NCI-H2107 treated with DMSO at 0.1 percent for 48 hours (cell line): ENCODE data around the gene IL1RL1.

ENCODE experiments used
- DNase-seq: peaks from one replicate; lab custom pipeline; 2025; ENCODE audit not compliant: unreplicated experiment; lab: John Stamatoyannopoulos, UW

Gene IL1RL1

DNA sequence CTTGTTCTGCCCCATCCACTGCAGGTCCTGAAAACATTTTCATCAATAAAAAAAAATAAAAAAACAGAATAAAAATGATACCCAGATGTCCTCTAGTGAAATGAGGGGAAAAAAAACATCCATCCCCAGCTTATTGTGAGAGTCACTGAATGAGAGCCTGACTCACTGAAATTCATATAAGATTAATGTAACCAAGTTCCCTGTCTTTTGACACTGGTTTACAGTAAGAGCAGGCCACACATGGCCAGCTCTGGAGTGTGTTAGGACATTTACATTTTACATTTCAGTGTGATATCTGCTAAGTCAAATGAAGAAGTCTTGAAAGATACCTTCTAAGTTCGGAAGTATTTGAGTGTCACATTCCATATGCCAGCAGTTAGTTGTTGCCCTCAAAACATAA is 23.1 kb downstream of the IL1RL1 start:
- no peak for DNase-seq

DNA sequence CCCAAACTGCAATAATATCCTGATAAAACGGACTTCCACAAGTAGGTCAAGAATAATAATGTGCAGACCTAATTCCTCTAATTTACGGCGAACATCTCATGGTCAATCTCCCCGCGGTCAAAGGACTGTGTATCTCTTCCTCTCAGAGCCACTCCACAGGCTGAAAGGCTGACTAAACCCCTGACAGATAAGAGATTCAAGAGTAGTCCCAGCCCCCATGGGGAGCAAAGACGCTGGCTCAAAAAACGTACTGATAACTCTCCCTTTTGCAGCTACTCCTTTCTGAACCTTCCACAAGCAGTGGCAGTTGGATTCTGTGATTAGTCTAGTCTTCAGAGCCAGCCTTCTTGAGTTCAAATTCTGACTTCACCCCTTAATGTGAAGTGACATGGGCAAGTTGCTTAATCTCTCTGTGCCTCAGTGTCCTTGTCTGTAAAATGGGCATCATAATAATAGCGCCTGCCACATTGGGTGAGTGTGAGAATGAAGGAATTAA is 24.6 kb downstream of the IL1RL1 start:
- no peak for DNase-seq

DNA sequence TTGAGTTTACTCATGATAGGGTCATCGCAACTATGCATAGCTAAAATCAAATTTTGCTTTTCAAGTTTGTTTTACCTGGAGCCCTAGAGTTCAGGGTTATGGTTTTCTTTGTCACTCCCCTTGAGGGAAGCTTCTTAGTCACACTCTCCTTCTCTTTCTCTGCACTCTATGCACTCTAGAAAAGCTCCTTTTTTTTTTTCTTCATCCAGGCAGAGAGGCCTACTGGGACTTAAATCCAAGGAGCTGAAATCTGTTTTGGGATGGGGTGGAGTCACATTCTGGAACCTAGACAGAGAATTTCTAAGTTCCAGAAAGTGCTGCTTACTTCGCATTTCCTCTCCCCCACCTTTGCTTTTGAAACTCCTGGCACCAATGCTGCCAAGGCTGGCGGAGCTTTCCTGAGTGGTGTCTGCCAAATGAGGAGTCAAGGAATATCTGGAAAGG is 25.2 kb downstream of the IL1RL1 start:
- DNase-seq, result no peak

DNA sequence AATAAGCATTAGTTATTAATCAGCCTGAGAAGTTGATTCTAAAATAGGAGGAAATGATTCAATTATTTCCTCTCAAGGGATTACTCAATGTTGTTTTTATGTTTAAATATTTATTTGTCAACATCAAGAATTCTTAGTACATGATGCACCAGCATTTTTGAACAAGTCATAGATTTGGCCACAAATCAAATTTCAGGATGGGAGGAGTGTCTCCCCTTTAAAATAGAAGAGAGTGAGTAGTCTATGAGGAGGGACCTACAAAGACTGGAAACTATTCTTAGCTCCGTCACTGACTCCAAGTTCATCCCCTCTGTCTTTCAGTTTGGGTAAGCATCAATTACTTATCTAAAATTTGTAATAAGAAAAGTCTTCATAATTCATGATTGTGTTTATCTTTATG is 25.6 kb downstream of the IL1RL1 start:
- DNase-seq, result no peak

DNA sequence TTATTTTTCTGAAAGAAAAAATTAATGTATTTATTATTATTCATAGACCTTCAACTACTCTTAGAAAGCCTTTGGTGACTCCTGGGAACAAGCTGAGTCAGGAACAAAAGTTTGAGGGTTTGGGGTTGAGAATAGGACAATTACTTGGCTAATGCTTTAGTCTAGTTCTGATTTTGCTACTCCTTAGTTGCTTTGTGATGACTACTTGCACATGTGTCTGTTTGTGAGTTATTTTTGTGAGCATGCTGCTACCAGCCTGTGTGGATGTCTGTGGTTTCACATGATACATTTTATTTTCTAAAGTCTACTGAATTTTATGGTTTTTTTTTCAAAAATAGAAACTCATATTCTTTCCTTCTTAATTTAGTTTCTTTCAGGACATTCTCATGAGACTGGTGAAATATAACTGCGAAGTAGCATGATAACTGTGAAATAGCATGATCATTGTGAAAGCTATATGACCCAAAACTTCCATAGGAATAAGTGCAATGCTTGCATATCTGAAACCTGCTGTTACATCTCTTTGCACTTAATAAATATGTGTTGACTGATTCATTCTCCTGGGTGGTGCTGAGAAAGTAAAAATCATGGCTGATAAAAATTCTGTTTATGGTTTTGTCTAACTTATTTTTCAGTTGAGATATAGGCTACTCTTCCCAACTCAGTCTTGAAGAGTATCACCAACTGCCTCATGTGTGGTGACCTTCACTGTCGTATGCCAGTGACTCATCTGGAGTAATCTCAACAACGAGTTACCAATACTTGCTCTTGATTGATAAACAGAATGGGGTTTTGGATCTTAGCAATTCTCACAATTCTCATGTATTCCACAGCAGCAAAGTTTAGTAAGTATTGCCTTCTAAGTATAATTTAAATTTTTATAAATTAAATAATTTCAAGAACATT is 26.4 kb downstream of the IL1RL1 start:
- DNase-seq, result no peak

- DNase-seq, result no peak
Observed at GRCh38 chr2:102340778-102341177, 29.4 kb downstream of the IL1RL1 start.

- no peak for DNase-seq
Observed at GRCh38 chr2:102342888-102343287, 31.5 kb downstream of the IL1RL1 start.

GRCh38 chr2:102344397-102344796 is 33.0 kb downstream of the IL1RL1 start:
- no peak for DNase-seq

DNA sequence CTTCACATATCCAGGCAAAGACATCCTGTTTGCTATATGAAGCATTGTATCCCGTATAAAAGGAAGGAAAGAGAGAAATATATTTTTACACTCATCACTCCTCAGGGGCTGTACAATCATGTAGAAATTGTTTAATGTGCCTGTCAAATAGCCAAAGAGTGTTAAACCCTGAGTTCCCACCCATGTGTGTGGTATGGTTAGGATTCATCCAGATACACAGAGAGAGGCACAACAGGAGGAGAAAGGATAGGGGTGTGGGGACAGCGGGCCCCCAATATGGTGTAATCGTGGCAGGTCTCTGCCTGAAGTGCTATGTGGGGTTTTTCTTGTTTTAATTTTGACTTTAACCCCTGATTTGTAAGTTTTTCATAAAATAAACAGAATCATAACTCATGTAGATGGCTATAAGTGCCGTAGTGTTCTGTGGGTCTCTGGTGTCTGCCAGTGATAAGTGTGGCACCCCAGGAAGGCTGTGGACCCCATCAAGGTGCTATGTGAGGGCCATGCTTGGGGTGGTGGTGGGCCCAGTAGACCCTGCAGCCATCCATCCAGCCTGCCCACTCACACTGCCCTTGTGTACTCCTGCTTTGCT is 34.1 kb downstream of the IL1RL1 start:
- no peak for DNase-seq

DNA sequence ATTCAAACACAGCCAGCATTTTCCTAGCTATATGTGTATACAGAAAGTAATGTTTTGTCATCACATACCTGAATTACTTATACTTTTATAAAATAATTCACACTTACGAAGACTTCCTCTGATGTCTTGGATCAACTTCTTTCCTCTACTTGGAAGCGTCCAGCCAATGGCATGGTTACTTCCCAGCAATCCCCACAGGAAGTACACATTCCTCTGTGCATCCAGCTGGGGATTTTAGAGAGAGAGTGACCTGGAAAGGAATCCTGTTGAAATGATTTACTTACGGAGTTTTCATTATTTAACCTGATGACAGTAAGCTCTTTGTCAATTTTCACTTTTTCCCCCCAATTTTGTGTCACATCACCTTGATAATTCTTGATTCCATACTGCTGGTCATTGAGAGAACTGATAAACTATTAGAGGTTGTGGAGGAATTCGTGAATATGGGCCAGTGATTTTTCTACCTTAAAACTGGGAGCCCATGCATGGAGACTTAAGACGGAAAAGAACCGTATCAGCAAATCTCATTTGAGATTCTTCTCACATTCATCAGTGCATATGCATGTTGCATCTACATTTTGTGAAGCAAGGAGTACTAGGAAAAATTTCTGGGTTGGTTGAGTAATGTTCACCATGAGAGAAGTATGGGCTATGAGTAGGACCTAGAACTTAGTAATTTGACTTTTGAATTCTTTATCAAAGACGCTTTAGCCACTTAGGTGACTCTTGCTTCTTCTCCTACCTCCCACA is 35.2 kb downstream of the IL1RL1 start:
- DNase-seq, result no peak

- no peak for DNase-seq
Observed at GRCh38 chr2:102350137-102350793, 38.9 kb downstream of the IL1RL1 start.

- DNase-seq, result no peak
Observed at GRCh38 chr2:102355526-102356380, 44.4 kb downstream of the IL1RL1 start, which contains the start of gene IL18R1. TSS of gene IL18R1 (plus strand) at chr2:102355796. CDS start at chr2:102362661, 6,865 bp downstream.

- DNase-seq, result no peak
Observed at GRCh38 chr2:102356381-102356712, 45.0 kb downstream of the IL1RL1 start.

DNA sequence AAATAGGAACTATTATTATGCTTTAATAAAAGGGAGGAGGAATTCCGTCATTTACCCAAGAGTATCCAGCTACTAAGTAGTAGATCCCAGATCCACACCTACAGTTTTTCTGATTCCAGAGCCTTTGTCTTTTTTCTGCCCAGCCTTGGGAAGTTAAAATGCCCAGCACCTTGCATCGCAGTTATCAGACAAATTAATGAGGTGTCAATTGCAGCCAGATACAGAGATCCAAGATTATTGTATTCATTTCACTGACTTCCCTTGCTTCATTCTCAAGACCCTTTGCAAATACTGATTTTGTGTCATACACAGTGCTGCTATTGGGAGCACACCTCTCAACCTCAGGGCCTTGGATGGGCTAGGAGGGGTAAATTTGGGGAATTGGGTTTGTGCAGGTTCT is 45.4 kb downstream of the IL1RL1 start:
- DNase-seq, result no peak

DNA sequence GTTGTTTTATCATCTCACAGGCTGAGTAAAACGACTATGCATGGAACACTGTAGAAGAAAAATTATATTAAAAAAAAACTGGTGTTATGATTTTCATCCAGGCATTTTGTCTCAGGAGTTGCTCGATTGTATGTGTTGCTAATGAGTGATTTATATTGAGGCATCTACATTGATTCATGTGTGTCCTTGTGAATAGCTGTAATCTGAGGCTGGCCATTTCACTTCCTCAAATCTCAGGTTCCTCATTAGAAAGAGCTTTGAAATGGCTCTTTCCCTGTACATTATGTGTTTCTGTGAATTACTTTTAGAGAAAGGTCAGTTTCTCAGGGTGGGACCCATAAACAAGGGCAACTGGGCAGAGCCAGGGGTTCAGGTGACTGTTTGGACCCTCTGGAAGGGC is 46.6 kb downstream of the IL1RL1 start:
- DNase-seq, result no peak

- DNase-seq, result no peak
Observed at GRCh38 chr2:102358496-102358895, 47.1 kb downstream of the IL1RL1 start.

DNA sequence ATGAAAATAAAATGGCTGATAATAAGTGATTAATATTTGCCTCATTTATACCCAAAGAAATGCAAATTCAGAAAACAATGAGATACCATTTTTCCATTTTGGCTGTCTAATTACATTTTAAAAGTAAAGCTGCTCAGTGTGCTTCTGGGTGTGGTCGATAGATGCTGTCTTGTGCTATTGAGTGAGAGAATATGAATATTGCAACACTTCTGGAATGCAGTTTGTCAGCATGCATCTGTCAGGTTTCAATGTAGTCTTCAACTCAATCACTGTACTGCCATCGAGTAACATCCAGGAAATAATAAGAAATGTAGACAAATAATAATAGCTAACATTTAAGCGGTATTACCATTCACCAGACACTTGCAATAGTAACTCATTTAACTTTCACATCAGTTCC is 48.2 kb downstream of the IL1RL1 start:
- DNase-seq, result no peak

DNA sequence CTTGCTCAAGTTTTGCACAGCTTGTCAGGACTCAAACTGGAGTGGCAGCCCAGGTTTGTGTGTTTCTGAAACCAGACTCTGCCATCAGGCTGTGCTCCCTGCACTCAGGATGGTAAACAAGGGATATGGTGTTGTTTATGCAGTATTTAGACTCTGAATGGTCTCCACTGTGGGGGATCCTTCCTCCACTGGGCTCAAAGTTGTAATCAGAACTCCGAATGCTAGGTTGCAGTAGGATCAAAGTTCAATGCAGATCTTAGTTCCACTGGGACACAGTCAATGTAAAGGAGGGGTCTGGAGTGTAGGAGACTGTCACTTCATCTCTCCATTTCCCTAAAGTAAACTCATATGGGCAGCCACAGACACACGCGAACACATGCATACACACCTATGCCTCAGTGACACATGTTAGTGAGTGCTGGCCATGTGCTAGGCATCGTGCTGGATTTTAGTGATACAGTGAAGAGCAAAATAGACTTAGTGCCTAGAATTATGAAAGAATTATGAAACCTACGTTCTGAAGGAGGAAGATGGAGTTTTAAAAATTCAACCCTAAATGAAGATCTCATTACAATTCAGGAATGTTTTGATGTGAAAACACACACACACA is 50.4 kb downstream of the IL1RL1 start:
- no peak for DNase-seq

- DNase-seq, result no peak
Observed at GRCh38 chr2:102365763-102366162, 54.4 kb downstream of the IL1RL1 start.
